K562 (cell line): ENCODE measurements around the gene POU2F1. TPM values are rescaled to one million over a fixed set of nuclear protein-coding genes. Genes with fewer than 3 reads are reported as not detected.

Experiments
- ADNP ChIP-seq: fragments of 200-800 bp; sonication (Bioruptor generic); IDR thresholded peaks from 2 replicates; pipeline ENCODE4 v1.6.1; 2016; ENCODE audit warnings: missing genetic modification characterization, missing compliant biosample characterization
- CBFA2T3 ChIP-seq: fragments of 450-650 bp; IDR thresholded peaks from 2 replicates; pipeline ENCODE4 v1.6.1; 2017
- CCAR2 ChIP-seq: fragments of 200-400 bp; formaldehyde crosslinking; IDR thresholded peaks from 2 replicates; pipeline ENCODE4 v1.6.1; 2017; ENCODE audit warnings: mild to moderate bottlenecking, low read depth, low read length
- DACH1 ChIP-seq: fragments of 450-650 bp; IDR thresholded peaks from 2 replicates; pipeline ENCODE4 v1.6.1; 2018; ENCODE audit not compliant: partially characterized antibody
- GTF2A2 ChIP-seq: IDR thresholded peaks from 2 replicates; pipeline ENCODE4 v1.6.1; 2016; ENCODE audit warnings: mild to moderate bottlenecking, missing genetic modification characterization, missing compliant biosample characterization
- MYBL2 ChIP-seq, 2 experiments: fragments of 450-650 bp in 1 of 2; sonication (generic) in 1 of 2; formaldehyde crosslinking in 1 of 2; IDR thresholded peaks; 2 replicates each; pipeline versions ENCODE4 v1.6.1 to v1.8.1; 2017 to 2022; ENCODE audit warnings: borderline replicate concordance in 1 of 2, inconsistent platforms in 1 of 2, low read depth in 1 of 2, mild to moderate bottlenecking in 1 of 2, missing genetic modification reagents in 1 of 2, moderate library complexity in 1 of 2
- NBN ChIP-seq: fragments of 450-650 bp; IDR thresholded peaks from 2 replicates; pipeline ENCODE4 v1.6.1; 2016; ENCODE audit warnings: low read depth, mild to moderate bottlenecking
- NUFIP1 ChIP-seq: fragments of 450-650 bp; IDR thresholded peaks from 2 replicates; pipeline ENCODE4 v1.6.1; 2018; ENCODE audit not compliant: partially characterized antibody
- PHF8 ChIP-seq: fragments of 200-600 bp; sonication (generic); IDR thresholded peaks from 2 replicates; pipeline ENCODE4 v1.6.1; 2012; ENCODE audit warnings: mixed run types, mild to moderate bottlenecking, inconsistent platforms, low read length, moderate library complexity, borderline replicate concordance
- PRMT5 ChIP-seq: sonication (generic); formaldehyde crosslinking; IDR thresholded peaks from 2 replicates; pipeline ENCODE4 v1.5.0; 2020; ENCODE audit warnings: missing genetic modification reagents
- PTRF ChIP-seq: fragments of 450-650 bp; IDR thresholded peaks from 2 replicates; pipeline ENCODE4 v1.6.1; 2016; ENCODE audit warnings: mild to moderate bottlenecking, missing genetic modification characterization, missing compliant biosample characterization
- RBBP5 ChIP-seq: fragments of 200-600 bp; sonication (generic); IDR thresholded peaks from 2 replicates; pipeline ENCODE4 v1.6.1; 2012; ENCODE audit warnings: borderline replicate concordance, mild to moderate bottlenecking, low read length, control low read depth, inconsistent platforms; ENCODE audit not compliant: insufficient read depth, poor library complexity, severe bottlenecking
- RUNX1 ChIP-seq: sonication (generic); IDR thresholded peaks from 2 replicates; pipeline ENCODE4 v1.6.1; 2016; ENCODE audit warnings: antibody characterized with exemption, low read depth
- SIN3A ChIP-seq, 2 experiments: fragments of 150-350 bp in 1 of 2; IDR thresholded peaks; 2 replicates each; pipeline ENCODE4 v1.6.1; 2011 to 2016; ENCODE audit warnings: borderline replicate concordance in 2 of 2, low read depth in 2 of 2, low read length in 2 of 2, mild to moderate bottlenecking in 2 of 2, moderate library complexity in 2 of 2; ENCODE audit not compliant: control insufficient read depth in 1 of 2
- SREBF2 ChIP-seq: sonication (generic); formaldehyde crosslinking; IDR thresholded peaks from 2 replicates; pipeline ENCODE4 v1.4.0; 2020; ENCODE audit warnings: mild to moderate bottlenecking, missing genetic modification reagents
- ZNF408 ChIP-seq: fragments of 250-450 bp; sonication (Bioruptor Pico); IDR thresholded peaks from 2 replicates; pipeline ENCODE4 v1.4.0; 2020; ENCODE audit warnings: low read depth, mild to moderate bottlenecking, moderate library complexity
- ZNF431 ChIP-seq: sonication (generic); formaldehyde crosslinking; IDR thresholded peaks from 2 replicates; pipeline ENCODE4 v1.8.0; 2022; ENCODE audit warnings: mild to moderate bottlenecking, missing genetic modification reagents
- polyA plus RNA-seq, 8 experiments: library from polyadenylated mRNA; depleted of rRNA in 4 of 8; stranded (reverse) in 5 of 8; unstranded in 3 of 8; fragments of >200 nt; fragmentation: Nextera tagmentation in 2 of 8; fragmentation: Illumina TruSeq in 1 of 8; extraction: Ambion mirVana in 2 of 8; extraction: Trizol in 1 of 8; gene quantifications; 2 replicates each; pipeline versions ENCODE4 v1.2.1 to v1.2.3, GENCODE V29; 2011 to 2014; ENCODE audit warnings: inconsistent platforms in 1 of 8, missing spikeins in 1 of 8
- total RNA-seq, 7 experiments: library from RNA; depleted of rRNA in 6 of 7; stranded (reverse); fragments of >200 nt in 6 of 7; fragmentation: Illumina TruSeq in 2 of 7; extraction: Trizol in 2 of 7; gene quantifications; 2 replicates each; pipeline versions ENCODE4 v1.2.1 to v1.2.3, GENCODE V29; 2011 to 2021; ENCODE audit warnings: low replicate concordance in 1 of 7
- TF ChIP-seq, protein P1 (sequence below): sonication (generic); formaldehyde crosslinking; IDR thresholded peaks from 2 replicates; pipeline ENCODE4 v1.8.0; 2022; ENCODE audit warnings: mild to moderate bottlenecking, low read depth, missing genetic modification reagents
- TF ChIP-seq, protein P2 (sequence below): fragments of 450-650 bp; IDR thresholded peaks from 2 replicates; pipeline ENCODE4 v1.6.1; 2018; ENCODE audit warnings: mild to moderate bottlenecking, low read depth; ENCODE audit not compliant: partially characterized antibody
- TF ChIP-seq, protein P3 (sequence below): fragments of 250-450 bp; sonication (Bioruptor Pico); IDR thresholded peaks from 2 replicates; pipeline ENCODE4 v1.5.0; 2021
- TF ChIP-seq, protein P4 (sequence below): fragments of 450-650 bp; IDR thresholded peaks from 2 replicates; pipeline ENCODE4 v1.6.1; 2014; ENCODE audit warnings: low read depth, mild to moderate bottlenecking, moderate library complexity, borderline replicate concordance

The POU2F1 gene
- total and polyA plus RNA-seq, 9 of the 15 experiments (the other 6 are each of a cell fraction or from before 2014, with no cell fraction given), result 2.6 to 22.3 (median 8.8) TPM

DNA sequence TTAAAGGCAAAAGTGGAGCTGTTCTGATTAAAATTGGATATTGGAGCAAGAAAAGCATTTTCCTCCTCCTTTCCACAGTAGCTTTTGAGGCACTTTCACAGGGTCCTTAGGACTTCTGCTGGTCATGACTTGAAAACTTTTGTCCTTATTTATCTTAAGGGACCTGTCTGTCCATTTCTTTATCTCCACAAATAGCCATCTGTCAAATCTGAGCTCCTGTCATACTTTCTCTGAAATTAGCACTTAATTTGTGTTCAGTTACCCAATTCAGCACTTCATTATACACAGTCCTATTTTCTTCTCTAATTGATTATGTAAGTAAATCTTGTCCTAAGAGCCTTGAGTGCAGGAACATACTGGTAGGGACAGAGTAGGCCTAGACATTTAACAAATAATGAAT, 9.8 kb downstream of the POU2F1 start (continued):
- TF ChIP-seq, protein P1, sequence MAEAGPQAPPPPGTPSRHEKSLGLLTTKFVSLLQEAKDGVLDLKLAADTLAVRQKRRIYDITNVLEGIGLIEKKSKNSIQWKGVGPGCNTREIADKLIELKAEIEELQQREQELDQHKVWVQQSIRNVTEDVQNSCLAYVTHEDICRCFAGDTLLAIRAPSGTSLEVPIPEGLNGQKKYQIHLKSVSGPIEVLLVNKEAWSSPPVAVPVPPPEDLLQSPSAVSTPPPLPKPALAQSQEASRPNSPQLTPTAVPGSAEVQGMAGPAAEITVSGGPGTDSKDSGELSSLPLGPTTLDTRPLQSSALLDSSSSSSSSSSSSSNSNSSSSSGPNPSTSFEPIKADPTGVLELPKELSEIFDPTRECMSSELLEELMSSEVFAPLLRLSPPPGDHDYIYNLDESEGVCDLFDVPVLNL (CRISPR knock-in tag), result no peak
- TF ChIP-seq DACH1 (peak; percentile 74), PHF8 (no peak), PTRF (no peak), ADNP (tag) (no peak), NBN (no peak), SREBF2 (CRISPR knock-in tag) (no peak), NUFIP1 (no peak), GTF2A2 (tag) (no peak), ZNF431 (CRISPR knock-in tag) (no peak), SIN3A (IDR thresholded peaks at IDR 0.05; ENCODE audit: borderline replicate concordance in 2 of 2, control insufficient read depth in 1 of 2, low read depth in 2 of 2, low read length in 2 of 2) (no peak), MYBL2 (IDR thresholded peaks at IDR 0.05; ENCODE audit: low read depth) (no peak), MYBL2 (CRISPR knock-in tag; IDR thresholded peaks at IDR 0.05; ENCODE audit: borderline replicate concordance) (no peak), CCAR2 (no peak), PRMT5 (CRISPR knock-in tag) (no peak), RUNX1 (no peak), CBFA2T3 (peak; percentile 20; the same call in 1 of the 2 replicates), RBBP5 (no peak), ZNF408 (CRISPR knock-in tag) (no peak)
- TF ChIP-seq, protein P2, sequence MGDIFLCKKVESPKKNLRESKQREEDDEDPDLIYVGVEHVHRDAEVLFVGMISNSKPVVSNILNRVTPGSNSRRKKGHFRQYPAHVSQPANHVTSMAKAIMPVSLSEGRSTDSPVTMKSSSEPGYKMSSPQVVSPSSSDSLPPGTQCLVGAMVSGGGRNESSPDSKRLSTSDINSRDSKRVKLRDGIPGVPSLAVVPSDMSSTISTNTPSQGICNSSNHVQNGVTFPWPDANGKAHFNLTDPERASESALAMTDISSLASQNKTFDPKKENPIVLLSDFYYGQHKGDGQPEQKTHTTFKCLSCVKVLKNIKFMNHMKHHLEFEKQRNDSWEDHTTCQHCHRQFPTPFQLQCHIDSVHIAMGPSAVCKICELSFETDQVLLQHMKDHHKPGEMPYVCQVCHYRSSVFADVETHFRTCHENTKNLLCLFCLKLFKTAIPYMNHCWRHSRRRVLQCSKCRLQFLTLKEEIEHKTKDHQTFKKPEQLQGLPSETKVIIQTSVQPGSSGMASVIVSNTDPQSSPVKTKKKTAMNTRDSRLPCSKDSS, result no peak
- TF ChIP-seq, protein P3, sequence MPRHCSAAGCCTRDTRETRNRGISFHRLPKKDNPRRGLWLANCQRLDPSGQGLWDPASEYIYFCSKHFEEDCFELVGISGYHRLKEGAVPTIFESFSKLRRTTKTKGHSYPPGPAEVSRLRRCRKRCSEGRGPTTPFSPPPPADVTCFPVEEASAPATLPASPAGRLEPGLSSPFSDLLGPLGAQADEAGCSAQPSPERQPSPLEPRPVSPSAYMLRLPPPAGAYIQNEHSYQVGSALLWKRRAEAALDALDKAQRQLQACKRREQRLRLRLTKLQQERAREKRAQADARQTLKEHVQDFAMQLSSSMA (CRISPR knock-in tag), result no peak
- TF ChIP-seq, protein P4, sequence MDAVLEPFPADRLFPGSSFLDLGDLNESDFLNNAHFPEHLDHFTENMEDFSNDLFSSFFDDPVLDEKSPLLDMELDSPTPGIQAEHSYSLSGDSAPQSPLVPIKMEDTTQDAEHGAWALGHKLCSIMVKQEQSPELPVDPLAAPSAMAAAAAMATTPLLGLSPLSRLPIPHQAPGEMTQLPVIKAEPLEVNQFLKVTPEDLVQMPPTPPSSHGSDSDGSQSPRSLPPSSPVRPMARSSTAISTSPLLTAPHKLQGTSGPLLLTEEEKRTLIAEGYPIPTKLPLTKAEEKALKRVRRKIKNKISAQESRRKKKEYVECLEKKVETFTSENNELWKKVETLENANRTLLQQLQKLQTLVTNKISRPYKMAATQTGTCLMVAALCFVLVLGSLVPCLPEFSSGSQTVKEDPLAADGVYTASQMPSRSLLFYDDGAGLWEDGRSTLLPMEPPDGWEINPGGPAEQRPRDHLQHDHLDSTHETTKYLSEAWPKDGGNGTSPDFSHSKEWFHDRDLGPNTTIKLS, result no peak
